HL-60/S4 (cell line): ENCODE data around the gene CNTF.

Experiments
- in situ Hi-C: fragments of 300-500 bp; cut with MboI; formaldehyde crosslinking; loops from 2 replicates; pipeline ENCODE4 v1.14.3; 2022; ENCODE audit warnings: low sequenced_read_pairs

The CNTF gene

GRCh38 chr11:58641341-58641740 is 18.9 kb downstream of the CNTF start:
- in situ Hi-C loops, result no loop called here

GRCh38 chr11:58641803-58642581 is 19.5 kb downstream of the CNTF start:
- in situ Hi-C loops, result no loop called here

- in situ Hi-C loops, result no loop called here
Observed at GRCh38 chr11:58645854-58646253, 23.4 kb downstream of the CNTF start.

GRCh38 chr11:58647141-58647699 is 24.8 kb downstream of the CNTF start:
- in situ Hi-C loops, result no loop called here

- in situ Hi-C loops, result no loop called here
Observed at GRCh38 chr11:58647866-58648265, 25.4 kb downstream of the CNTF start.

- in situ Hi-C loops, result no loop called here
Observed at GRCh38 chr11:58649623-58650022, 27.2 kb downstream of the CNTF start.

GRCh38 chr11:58650496-58650895 is 28.0 kb downstream of the CNTF start:
- in situ Hi-C loops, result no loop called here

GRCh38 chr11:58652726-58653280 is 30.3 kb downstream of the CNTF start:
- in situ Hi-C loops, result no loop called here

- in situ Hi-C loops, result no loop called here
Observed at GRCh38 chr11:58654079-58654907, 31.8 kb downstream of the CNTF start.

GRCh38 chr11:58654908-58655296 is 32.4 kb downstream of the CNTF start:
- in situ Hi-C loops, result no loop called here

- in situ Hi-C loops, result no loop called here
Observed at GRCh38 chr11:58656348-58656747, 33.9 kb downstream of the CNTF start.

- in situ Hi-C loops, result no loop called here
Observed at GRCh38 chr11:58658623-58659022, 36.2 kb downstream of the CNTF start.

- in situ Hi-C loops, result no loop called here
Observed at GRCh38 chr11:58659404-58659803, 36.9 kb downstream of the CNTF start.

GRCh38 chr11:58659910-58660570 is 37.6 kb downstream of the CNTF start:
- in situ Hi-C loops, result no loop called here

GRCh38 chr11:58671983-58672633 is 49.6 kb downstream of the CNTF start:
- in situ Hi-C loops, result no loop called here

GRCh38 chr11:58674609-58675008 is 52.1 kb downstream of the CNTF start:
- in situ Hi-C loops, result no loop called here
